GM18502 (cell line): ENCODE results near the gene SRD5A3.

Experiments used
- ATAC-seq: cut with Tn5 transposase; IDR thresholded peaks from one replicate; pipeline ENCODE4 v1.9.1; 2021; ENCODE audit warnings: mild to moderate bottlenecking; ENCODE audit not compliant: unreplicated experiment, poor library complexity

Gene SRD5A3

DNA sequence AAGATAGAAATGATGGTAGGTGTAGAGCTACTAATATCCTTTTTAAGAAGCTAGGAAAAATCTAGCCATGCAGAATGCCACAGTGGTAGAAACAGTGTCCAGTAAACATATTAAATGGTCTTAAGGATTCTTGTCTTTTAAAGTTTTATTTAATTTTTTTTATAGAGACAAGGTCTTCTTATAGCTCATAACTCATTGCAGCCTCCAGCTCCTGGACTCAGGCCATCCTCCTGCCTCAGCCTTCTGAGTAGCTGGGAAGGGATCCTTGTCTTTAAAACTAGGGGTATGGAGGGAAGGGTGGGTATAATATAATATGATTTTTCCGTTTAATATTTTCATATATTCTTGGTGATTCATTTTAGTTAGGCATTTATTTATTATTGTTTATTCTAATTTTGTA is 53.5 kb downstream of the SRD5A3 start:
- no peak for ATAC-seq

DNA sequence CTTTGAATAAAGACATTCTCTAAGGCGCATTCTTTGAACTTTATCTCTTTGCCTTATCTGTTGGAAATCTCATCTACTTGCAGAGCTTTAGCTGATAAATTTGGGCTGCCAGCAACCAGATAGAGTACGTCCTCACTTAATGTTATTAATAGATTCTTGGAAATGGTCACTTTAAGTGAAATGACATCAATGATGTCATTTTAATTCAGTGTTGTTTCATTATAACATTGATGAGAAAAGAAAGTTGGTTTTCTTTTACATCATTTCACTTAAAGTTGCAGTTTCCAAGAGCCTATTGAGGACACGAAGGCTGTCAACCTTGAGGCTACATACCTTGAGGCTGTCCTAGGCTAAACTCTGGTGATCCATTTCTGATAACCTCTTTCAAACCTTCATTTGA is 59.0 kb downstream of the SRD5A3 start:
- ATAC-seq: no peak

DNA sequence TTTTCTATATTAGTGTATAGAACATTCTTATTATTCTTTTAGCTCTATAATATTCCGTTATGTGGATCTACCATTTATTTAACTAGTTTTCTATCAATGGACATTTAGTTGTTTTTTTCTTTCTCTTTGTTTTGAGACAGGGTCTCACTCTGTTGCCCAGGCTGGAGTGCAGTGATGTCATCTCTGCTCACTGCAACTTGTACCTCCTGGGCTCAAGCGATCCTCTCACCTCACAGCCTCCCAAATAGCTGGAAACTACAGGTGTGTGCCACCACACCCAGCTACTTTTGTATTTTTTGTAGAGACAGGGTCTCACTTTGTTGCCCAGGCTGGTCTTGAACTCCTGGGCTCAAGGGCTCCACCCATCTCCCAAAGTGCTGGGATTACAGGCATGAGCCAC is 60.5 kb downstream of the SRD5A3 start:
- no peak for ATAC-seq

DNA sequence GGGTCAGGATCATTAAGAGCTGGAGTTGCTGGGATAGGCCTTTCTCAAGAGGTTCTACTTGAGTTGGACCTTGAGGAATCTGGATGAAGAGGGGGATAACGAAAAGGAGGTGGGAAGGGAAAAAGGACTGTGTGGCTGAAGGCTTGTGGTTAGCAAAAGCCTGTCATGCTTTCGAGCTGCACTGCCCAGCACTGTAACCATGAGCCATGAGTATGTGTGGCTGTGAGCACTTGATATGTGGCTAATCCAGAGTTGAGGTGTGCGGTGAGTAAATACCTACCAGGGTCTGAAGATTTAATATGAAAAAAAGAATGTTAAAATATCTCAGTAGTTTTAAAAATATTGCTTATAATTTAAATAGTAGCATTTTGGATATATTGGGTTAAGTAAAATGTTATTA is 61.1 kb downstream of the SRD5A3 start:
- ATAC-seq: no peak

DNA sequence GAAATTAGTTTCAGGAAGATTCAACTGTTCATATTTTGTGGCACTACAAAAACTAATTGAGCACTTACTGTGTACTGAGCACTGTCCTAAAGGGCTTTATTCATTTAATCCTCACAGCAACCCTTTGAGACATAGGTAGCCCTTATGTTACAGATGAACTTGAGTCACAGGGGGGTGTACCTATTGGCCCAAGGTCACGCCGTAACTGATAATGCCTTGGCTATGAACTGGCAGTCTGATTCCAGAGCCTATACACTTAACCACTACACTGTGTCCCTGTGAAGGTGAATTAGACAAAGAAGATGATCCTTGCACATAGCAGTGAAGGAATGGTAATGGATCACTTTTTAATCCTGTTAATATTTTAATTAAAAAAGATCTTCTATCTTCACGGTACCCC is 61.7 kb downstream of the SRD5A3 start:
- ATAC-seq: no peak

DNA sequence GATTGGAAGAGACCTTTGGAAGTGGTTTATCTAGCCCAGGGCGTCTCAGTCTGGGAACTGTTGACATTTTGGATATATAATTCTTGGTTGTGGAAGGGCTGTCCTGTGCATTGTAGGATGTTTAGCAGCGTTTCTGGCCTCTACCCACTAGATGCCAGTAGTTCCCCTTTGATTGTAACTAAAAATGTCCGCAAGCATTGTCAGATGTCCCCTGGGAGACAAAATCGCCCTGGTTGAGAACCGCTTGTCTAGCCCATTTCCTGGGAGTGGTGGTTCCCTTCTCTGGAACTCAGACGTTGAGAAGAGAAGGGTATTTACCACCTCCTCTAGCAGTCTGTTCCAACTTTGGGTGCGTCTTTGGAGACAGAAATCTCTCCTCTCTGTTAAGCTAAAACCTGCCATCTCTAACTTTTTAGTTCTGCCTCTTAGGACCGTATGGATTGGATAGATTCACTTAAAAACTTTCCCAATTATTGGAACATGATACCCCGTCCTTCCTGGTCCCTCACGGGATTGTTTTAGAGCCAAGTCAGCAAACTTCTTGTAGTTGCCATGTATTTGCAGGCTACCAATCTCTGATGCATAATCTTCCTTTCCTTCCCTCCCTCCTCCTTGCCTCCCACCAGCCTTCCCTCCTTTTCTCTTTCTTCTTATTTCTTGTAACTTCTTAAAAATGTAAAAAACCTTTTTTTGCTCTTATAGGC is 63.6 kb downstream of the SRD5A3 start:
- ATAC-seq: peak; percentile 72

DNA sequence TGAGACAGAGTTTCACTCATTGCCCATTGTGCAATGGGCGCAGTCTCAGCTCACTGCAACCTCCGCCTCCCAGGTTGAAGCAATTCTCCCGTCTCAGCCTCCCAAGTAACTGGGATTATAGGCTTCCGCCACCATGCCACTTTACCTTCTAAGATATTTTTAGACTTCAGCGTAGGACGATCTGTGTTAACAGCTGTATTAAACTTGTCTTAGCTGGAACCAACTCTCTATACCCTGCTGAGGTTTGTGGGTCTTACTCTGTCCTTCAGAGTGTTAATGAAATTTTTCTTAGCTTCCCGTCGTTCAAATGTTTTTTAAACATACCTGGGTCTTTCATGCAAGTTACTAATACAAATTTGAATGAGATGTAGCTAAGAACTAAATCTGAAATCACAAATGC is 64.4 kb downstream of the SRD5A3 start:
- no peak for ATAC-seq

DNA sequence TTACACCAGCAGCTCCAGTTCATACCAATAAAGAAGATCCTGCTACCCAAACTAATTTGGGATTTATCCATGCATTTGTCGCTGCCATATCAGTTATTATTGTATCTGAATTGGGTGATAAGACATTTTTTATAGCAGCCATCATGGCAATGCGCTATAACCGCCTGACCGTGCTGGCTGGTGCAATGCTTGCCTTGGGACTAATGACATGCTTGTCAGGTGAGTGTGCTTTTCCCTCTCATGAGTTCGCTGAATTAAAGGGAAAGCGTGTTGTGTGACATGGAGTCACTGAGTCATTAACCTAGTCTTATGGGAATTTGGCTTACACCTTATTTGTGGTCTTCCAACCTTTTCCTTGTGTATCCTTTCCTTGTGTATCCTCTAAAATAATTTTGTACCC is 65.6 kb downstream of the SRD5A3 start:
- ATAC-seq: no peak

DNA sequence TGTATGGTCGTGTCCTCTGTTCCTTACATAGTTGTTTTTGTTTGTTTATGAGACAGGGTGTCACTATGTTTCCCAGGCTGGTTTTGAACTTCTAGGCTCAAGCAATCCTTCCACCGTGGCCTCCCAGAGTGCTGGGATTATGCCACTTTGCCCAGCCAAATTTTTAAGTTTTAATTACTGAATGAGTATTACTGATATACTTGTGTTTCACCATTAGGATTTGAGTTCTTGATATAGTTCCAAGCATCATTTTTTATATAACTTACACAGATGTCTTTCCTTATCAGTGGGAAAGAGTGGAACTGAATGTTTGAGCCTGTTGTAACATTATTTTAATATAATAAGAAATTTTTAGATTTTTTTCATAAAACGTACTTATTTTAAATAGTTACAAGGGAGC is 70.1 kb downstream of the SRD5A3 start:
- ATAC-seq: no peak
